ENCODE measurements around the gene FAM216B. TPM values are rescaled to one million over a fixed set of nuclear protein-coding genes. Genes with fewer than 3 reads are reported as not detected.

The FAM216B gene
- total and polyA plus RNA-seq, 10 of the 15 experiments (the other 5 are each of a cell fraction or from before 2014, with no cell fraction given): not detected

- DNase-seq (ENCODE audit: low read depth, low spot score) (no peak), FAIRE-seq (no peak), ATAC-seq (no peak)
- Histone ChIP-seq H3K9ac (ENCODE audit: control insufficient read depth, insufficient read depth, low read length) (no peak overlapping the region), H3K79me2 (ENCODE audit: control insufficient read depth, insufficient read depth, low read length) (no peaks in the 10 kb centered on the region), H3K4me3 (no peak overlapping the region), H3K4me2 (ENCODE audit: control insufficient read depth, insufficient read depth) (no peak overlapping the region), H3K4me1 (ENCODE audit: control insufficient read depth, insufficient read depth, low read length) (no peaks in the 10 kb centered on the region), H2AFZ (ENCODE audit: control insufficient read depth, low read depth, low read length) (no peak overlapping the region), H3K36me3 (ENCODE audit: control insufficient read depth in 2 of 2, insufficient read depth in 2 of 2, low read length in 1 of 2) (no peaks in the 10 kb centered on the region), H3K27ac (ENCODE audit: control insufficient read depth, insufficient read depth) (no peak overlapping the region), H3K9me3 (replicated peaks; ENCODE audit: control insufficient read depth, insufficient read depth, low read length) (no peaks in the 10 kb centered on the region; the same call in 2 of the 3 replicates), H4K20me1 (ENCODE audit: control insufficient read depth, insufficient read depth) (no peaks in the 10 kb centered on the region), H3K27me3 (replicated peaks in 1 of 2; ENCODE audit: control insufficient read depth in 2 of 2, insufficient read depth in 2 of 2, low read length in 1 of 2) (no peaks in the 10 kb centered on the region; a peak in 1 of 4 replicates)
- intact Hi-C loops (cut with micrococcal nuclease; ENCODE audit: unreplicated experiment) (no loop called here), in situ Hi-C loops (cut with MboI) (no loop called here)
- SMC1A ChIA-PET (ENCODE audit: uncharacterized antibody, unreplicated experiment): interaction anchor here (1.1 kb wide), 1 partner anchor 141 kb away, joined by 3 read pairs; no protein-coding TSS in a partner anchor
- RAD21 ChIA-PET (ENCODE audit: unreplicated experiment): no interaction called here
- WGBS (ENCODE audit: insufficient coverage, insufficient replicate concordance, low lambda C conversion rate, missing lambda C conversion rate): 42% methylated on average over 1 of the region's 1 CpG
- no TSS peak for BruUV-seq (replicated peaks)
- no peak for TF ChIP-seq ZNF217 (IDR thresholded peaks at IDR 0.05)
- no peak for TF ChIP-seq MXI1 (IDR thresholded peaks at IDR 0.05; ENCODE audit: low read depth, low read length)
- TF ChIP-seq USF1 (IDR thresholded peaks at IDR 0.05; ENCODE audit: borderline replicate concordance, extremely low read length, insufficient read depth, low read depth, low read length): no peak
- TF ChIP-seq ATF2 (IDR thresholded peaks at IDR 0.05; ENCODE audit: low read length): no peak
- POLR2A ChIA-PET: no interaction called here
- CTCF ChIA-PET: no interaction called here
These were observed 40.1 kb downstream of the FAM216B start for GRCh38 chr13:42821437-42821836.

Measured in GM12878 (cell line).